T-helper 2 cell treated with Interferon-gamma antibody and Interleukin-4, amounts not matched to agents 5 μg/mL and 100 μg/mL, for 36 hours (primary cell): ENCODE data around the gene TMEM117.

ENCODE experiments used
- DNase-seq: peaks from one replicate; pipeline ENCODE4 v3.0.0; 2021; ENCODE audit warnings: low spot score
- H3K27ac Mint-ChIP-seq: one replicate; pipeline ENCODE4 v1.8.0; 2021; ENCODE audit warnings: mild to moderate bottlenecking, mixed read lengths
- H3K27me3 Mint-ChIP-seq: one replicate; pipeline ENCODE4 v1.8.0; 2021; ENCODE audit warnings: low read depth, mixed read lengths
- H3K36me3 Mint-ChIP-seq: one replicate; pipeline ENCODE4 v1.8.0; 2021; ENCODE audit warnings: low read depth, mixed read lengths
- H3K4me1 Mint-ChIP-seq: one replicate; pipeline ENCODE4 v1.8.0; 2021; ENCODE audit warnings: low read depth, mixed read lengths
- H3K4me3 Mint-ChIP-seq: one replicate; pipeline ENCODE4 v1.8.0; 2022; ENCODE audit warnings: mild to moderate bottlenecking, moderate library complexity, mixed read lengths
- H3K9me3 Mint-ChIP-seq: one replicate; pipeline ENCODE4 v1.8.0; 2021; ENCODE audit warnings: mixed read lengths

Gene TMEM117

GRCh38 chr12:44117337-44117736, 281.5 kb downstream of the TMEM117 start:
- H3K9me3 Mint-ChIP-seq = peaks cover 8% of the 10 kb centered on the region
- DNase-seq = no peak
- no peaks in the 10 kb centered on the region for H3K27me3 Mint-ChIP-seq
- H3K36me3 Mint-ChIP-seq = no peaks in the 10 kb centered on the region
- H3K4me3 Mint-ChIP-seq = no peak overlapping the region
- H3K4me1 Mint-ChIP-seq = no peaks in the 10 kb centered on the region
- H3K27ac Mint-ChIP-seq = no peak overlapping the region

- no peak for DNase-seq
- Mint-ChIP-seq H3K9me3 (peaks cover 8% of the 10 kb centered on the region), H3K36me3 (no peaks in the 10 kb centered on the region), H3K4me3 (no peak overlapping the region), H3K27ac (no peak overlapping the region), H3K27me3 (no peaks in the 10 kb centered on the region), H3K4me1 (no peaks in the 10 kb centered on the region)
Observed at GRCh38 chr12:44118946-44119345, 283.1 kb downstream of the TMEM117 start.

GRCh38 chr12:44126806-44127205, 290.9 kb downstream of the TMEM117 start:
- DNase-seq = no peak
- Mint-ChIP-seq H3K27ac (no peak overlapping the region), H3K27me3 (no peaks in the 10 kb centered on the region), H3K4me3 (no peak overlapping the region), H3K9me3 (peaks cover under 1% of the 10 kb centered on the region), H3K36me3 (no peaks in the 10 kb centered on the region), H3K4me1 (no peaks in the 10 kb centered on the region)

- H3K4me1 Mint-ChIP-seq = no peaks in the 10 kb centered on the region
- H3K27ac Mint-ChIP-seq = no peak overlapping the region
- no peaks in the 10 kb centered on the region for H3K27me3 Mint-ChIP-seq
- no peak overlapping the region for H3K4me3 Mint-ChIP-seq
- H3K9me3 Mint-ChIP-seq = no peaks in the 10 kb centered on the region
- DNase-seq = no peak
- H3K36me3 Mint-ChIP-seq = no peaks in the 10 kb centered on the region
Observed at GRCh38 chr12:44127966-44128710, 292.3 kb downstream of the TMEM117 start.

- Mint-ChIP-seq H3K4me3 (no peak overlapping the region), H3K4me1 (no peaks in the 10 kb centered on the region), H3K36me3 (no peaks in the 10 kb centered on the region), H3K9me3 (no peaks in the 10 kb centered on the region), H3K27me3 (no peaks in the 10 kb centered on the region), H3K27ac (no peak overlapping the region)
- no peak for DNase-seq
Observed at GRCh38 chr12:44143175-44143574, 307.3 kb downstream of the TMEM117 start.

- H3K4me3 Mint-ChIP-seq = no peak overlapping the region
- no peaks in the 10 kb centered on the region for H3K27me3 Mint-ChIP-seq
- no peaks in the 10 kb centered on the region for H3K4me1 Mint-ChIP-seq
- no peaks in the 10 kb centered on the region for H3K9me3 Mint-ChIP-seq
- H3K36me3 Mint-ChIP-seq = no peaks in the 10 kb centered on the region
- no peak overlapping the region for H3K27ac Mint-ChIP-seq
- no peak for DNase-seq
Observed at GRCh38 chr12:44148936-44149335, 313.1 kb downstream of the TMEM117 start.

- no peak overlapping the region for H3K27ac Mint-ChIP-seq
- no peaks in the 10 kb centered on the region for H3K9me3 Mint-ChIP-seq
- H3K36me3 Mint-ChIP-seq = no peaks in the 10 kb centered on the region
- no peaks in the 10 kb centered on the region for H3K4me1 Mint-ChIP-seq
- no peaks in the 10 kb centered on the region for H3K27me3 Mint-ChIP-seq
- H3K4me3 Mint-ChIP-seq = no peak overlapping the region
- no peak for DNase-seq
Observed at GRCh38 chr12:44154128-44154527, 318.2 kb downstream of the TMEM117 start.

DNA sequence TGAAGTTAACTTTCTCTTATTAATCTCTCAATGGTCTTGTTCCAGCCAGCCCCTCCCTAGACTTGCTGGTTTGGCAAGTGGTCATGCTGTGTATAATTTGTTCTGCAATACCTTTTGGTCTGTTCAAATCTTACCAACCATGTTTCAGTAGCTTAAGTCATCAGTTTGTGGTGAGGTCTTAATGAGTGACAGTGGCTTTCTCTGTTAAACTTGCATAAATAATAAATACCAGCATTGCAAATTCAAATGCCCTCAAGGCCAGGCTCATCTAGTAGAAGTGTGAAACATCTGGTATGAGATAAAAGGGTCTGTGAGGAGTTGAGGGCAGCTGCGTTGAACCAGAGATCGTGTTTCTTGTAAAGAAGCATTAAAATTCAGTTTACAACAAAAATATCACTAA, 319.5 kb downstream of the TMEM117 start:
- no peaks in the 10 kb centered on the region for H3K9me3 Mint-ChIP-seq
- H3K27me3 Mint-ChIP-seq = no peaks in the 10 kb centered on the region
- no peak overlapping the region for H3K4me3 Mint-ChIP-seq
- DNase-seq = no peak
- H3K36me3 Mint-ChIP-seq = no peaks in the 10 kb centered on the region
- no peaks in the 10 kb centered on the region for H3K4me1 Mint-ChIP-seq
- no peak overlapping the region for H3K27ac Mint-ChIP-seq

- H3K27ac Mint-ChIP-seq = no peak overlapping the region
- DNase-seq = no peak
- H3K36me3 Mint-ChIP-seq = no peaks in the 10 kb centered on the region
- H3K4me1 Mint-ChIP-seq = no peaks in the 10 kb centered on the region
- H3K27me3 Mint-ChIP-seq = no peaks in the 10 kb centered on the region
- H3K4me3 Mint-ChIP-seq = no peak overlapping the region
- H3K9me3 Mint-ChIP-seq = no peaks in the 10 kb centered on the region
Observed at GRCh38 chr12:44157359-44157758, 321.5 kb downstream of the TMEM117 start.

- DNase-seq = no peak
- Mint-ChIP-seq H3K36me3 (no peaks in the 10 kb centered on the region), H3K27ac (no peak overlapping the region), H3K27me3 (no peaks in the 10 kb centered on the region), H3K4me1 (no peaks in the 10 kb centered on the region), H3K4me3 (no peak overlapping the region), H3K9me3 (no peaks in the 10 kb centered on the region)
Observed at GRCh38 chr12:44158746-44159145, 322.9 kb downstream of the TMEM117 start.

GRCh38 chr12:44159216-44159615, 323.3 kb downstream of the TMEM117 start:
- Mint-ChIP-seq H3K27me3 (no peaks in the 10 kb centered on the region), H3K4me3 (no peak overlapping the region), H3K4me1 (no peaks in the 10 kb centered on the region), H3K36me3 (no peaks in the 10 kb centered on the region), H3K27ac (no peak overlapping the region), H3K9me3 (no peaks in the 10 kb centered on the region)
- DNase-seq = no peak

DNA sequence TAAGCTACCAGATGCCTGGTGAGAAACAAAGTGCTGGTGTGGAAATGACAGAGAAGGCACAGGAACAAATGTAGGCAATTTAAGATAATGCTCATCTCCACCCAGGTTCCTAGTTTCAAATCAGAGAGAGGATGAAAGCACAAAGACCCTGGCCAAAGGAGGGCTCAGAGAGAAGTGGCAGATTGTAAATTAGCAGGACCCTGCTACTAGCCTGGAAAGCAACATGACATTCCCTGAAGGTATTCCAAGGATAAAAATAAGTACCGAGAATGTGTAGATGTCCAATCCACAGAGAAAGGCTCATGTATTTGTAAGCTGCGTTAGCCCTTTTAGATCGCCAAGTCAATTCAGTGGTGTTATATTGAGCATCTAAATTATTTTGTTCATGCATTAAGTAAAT, 324.0 kb downstream of the TMEM117 start:
- no peak for DNase-seq
- H3K9me3 Mint-ChIP-seq = no peaks in the 10 kb centered on the region
- no peaks in the 10 kb centered on the region for H3K36me3 Mint-ChIP-seq
- no peaks in the 10 kb centered on the region for H3K27me3 Mint-ChIP-seq
- H3K4me1 Mint-ChIP-seq = no peaks in the 10 kb centered on the region
- H3K4me3 Mint-ChIP-seq = no peak overlapping the region
- no peak overlapping the region for H3K27ac Mint-ChIP-seq

DNA sequence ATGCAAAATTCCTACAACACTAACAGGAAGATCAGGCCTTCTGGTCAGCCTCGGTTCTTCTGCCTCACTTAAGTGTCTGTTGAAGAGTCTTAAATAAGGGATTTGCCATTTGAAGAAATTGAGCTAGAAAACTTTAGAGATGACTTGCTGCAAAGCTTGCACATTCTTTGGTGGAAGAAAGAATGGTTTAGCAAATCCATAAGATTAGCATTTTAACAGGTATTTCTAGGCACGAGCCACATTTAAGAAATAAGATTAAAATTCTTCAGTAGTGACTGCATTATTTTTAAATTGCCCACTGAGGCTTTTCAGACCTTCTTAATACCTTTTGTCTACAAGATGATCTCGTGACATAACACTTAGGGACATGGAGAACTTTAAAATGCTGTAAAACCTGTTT, 327.1 kb downstream of the TMEM117 start:
- Mint-ChIP-seq H3K4me3 (no peak overlapping the region), H3K4me1 (no peaks in the 10 kb centered on the region), H3K36me3 (no peaks in the 10 kb centered on the region), H3K27ac (no peak overlapping the region), H3K9me3 (no peaks in the 10 kb centered on the region), H3K27me3 (no peaks in the 10 kb centered on the region)
- no peak for DNase-seq

- H3K27me3 Mint-ChIP-seq = no peaks in the 10 kb centered on the region
- H3K4me1 Mint-ChIP-seq = no peaks in the 10 kb centered on the region
- H3K27ac Mint-ChIP-seq = no peak overlapping the region
- no peaks in the 10 kb centered on the region for H3K36me3 Mint-ChIP-seq
- no peak overlapping the region for H3K4me3 Mint-ChIP-seq
- no peaks in the 10 kb centered on the region for H3K9me3 Mint-ChIP-seq
- no peak for DNase-seq
Observed at GRCh38 chr12:44174053-44174452, 338.2 kb downstream of the TMEM117 start.

GRCh38 chr12:44184499-44185206, 348.8 kb downstream of the TMEM117 start:
- H3K4me1 Mint-ChIP-seq = no peaks in the 10 kb centered on the region
- H3K9me3 Mint-ChIP-seq = no peaks in the 10 kb centered on the region
- no peaks in the 10 kb centered on the region for H3K27me3 Mint-ChIP-seq

More at GRCh38 chr12:44184499-44185206, 348.8 kb downstream of the TMEM117 start:
- no peaks in the 10 kb centered on the region for H3K36me3 Mint-ChIP-seq
- H3K4me3 Mint-ChIP-seq = no peak overlapping the region
- no peak overlapping the region for H3K27ac Mint-ChIP-seq
- no peak for DNase-seq
